Frontal cortex (tissue), 4 donors: ENCODE measurements around the gene RBMS2. TPM values are rescaled to one million over a fixed set of nuclear protein-coding genes. Genes with fewer than 3 reads are reported as not detected.

Experiments
- DNase-seq, 2 donors: peaks; one replicate each; pipeline ENCODE4 v3.0.0; 2012; ENCODE audit warnings: low spot score in 2 of 2
- FAIRE-seq: peaks from 2 replicates; lab custom pipeline; 2012; peaks lifted over from hg19 to GRCh38; lab: Jason Lieb, UNC
- total RNA-seq: library from RNA; depleted of rRNA; stranded (reverse); fragments of >200 nt; gene quantifications from one replicate; pipeline ENCODE4 v1.2.3, GENCODE V29; 2014
- donor health status: control.
- donor health status: control.
- donor health status: control.

Gene RBMS2
- total RNA-seq, 1 donor from 2014 or later = 2.4 TPM

- no peak for FAIRE-seq
- no peak for DNase-seq
These were observed 105.1 kb downstream of the RBMS2 start for GRCh38 chr12:56626701-56627100.

GRCh38 chr12:56628671-56629458, 107.2 kb downstream of the RBMS2 start:
- DNase-seq (peak; percentile 28 to 46), FAIRE-seq (no peak)

- DNase-seq = peak; percentile 49 to 50
These were observed 108.0 kb downstream of the RBMS2 start for GRCh38 chr12:56629459-56630179.

GRCh38 chr12:56630180-56630632, 108.6 kb downstream of the RBMS2 start, which contains the start of gene BAZ2A:
Gene BAZ2A, minus strand, starts transcription at chr12:56630326. Its CDS starts 12,796 bp downstream, at chr12:56617530.
- DNase-seq (peak; percentile 91 to 93), FAIRE-seq (no peak)

More at GRCh38 chr12:56629459-56630179, 108.0 kb downstream of the RBMS2 start:
- no peak for FAIRE-seq

DNA sequence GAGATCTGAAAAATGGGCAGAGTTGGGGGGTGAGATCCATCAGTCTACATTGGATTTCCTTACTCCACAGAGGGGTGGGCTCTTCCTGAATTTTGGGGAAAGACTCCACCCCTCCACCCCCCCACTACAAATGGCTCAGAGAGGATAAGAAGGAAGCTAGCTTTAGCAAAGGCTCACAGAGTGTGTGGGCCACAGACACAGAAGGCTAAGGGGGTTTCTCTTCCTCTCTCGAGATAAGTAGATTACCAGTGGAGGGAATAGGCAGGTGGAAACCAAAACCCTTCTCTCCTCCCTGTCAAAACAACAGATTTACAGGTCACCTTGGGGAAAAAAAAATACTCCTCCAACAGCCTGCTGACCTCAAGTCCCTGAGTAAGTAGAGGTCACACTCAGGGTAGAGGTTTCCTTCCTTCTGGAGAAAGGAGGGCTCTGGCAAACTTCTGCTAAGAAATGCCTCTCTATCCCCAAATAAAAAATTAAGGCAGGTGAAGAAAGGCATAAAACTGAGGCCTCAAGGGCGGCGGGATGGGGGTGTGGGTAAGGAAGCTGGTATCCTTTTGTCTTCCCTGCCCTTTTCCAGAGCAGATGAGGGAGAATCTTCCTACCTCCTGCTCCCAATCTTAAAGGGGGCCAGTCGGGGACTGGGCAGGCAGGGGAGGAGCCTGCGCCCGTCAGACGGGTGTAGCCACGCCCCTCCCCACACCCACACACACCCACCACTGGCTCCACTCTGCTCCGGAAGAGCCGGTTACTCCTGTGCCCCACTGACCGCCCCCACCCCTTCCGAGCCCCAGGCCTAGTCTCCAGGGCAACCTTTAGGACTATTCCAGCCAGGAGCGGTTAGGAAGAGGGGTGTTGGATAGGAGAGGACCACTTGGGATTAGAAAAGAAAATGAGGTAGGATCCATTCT, 110.4 kb downstream of the RBMS2 start:
- no peak for FAIRE-seq
- DNase-seq = peak; percentile 46 to 66

DNA sequence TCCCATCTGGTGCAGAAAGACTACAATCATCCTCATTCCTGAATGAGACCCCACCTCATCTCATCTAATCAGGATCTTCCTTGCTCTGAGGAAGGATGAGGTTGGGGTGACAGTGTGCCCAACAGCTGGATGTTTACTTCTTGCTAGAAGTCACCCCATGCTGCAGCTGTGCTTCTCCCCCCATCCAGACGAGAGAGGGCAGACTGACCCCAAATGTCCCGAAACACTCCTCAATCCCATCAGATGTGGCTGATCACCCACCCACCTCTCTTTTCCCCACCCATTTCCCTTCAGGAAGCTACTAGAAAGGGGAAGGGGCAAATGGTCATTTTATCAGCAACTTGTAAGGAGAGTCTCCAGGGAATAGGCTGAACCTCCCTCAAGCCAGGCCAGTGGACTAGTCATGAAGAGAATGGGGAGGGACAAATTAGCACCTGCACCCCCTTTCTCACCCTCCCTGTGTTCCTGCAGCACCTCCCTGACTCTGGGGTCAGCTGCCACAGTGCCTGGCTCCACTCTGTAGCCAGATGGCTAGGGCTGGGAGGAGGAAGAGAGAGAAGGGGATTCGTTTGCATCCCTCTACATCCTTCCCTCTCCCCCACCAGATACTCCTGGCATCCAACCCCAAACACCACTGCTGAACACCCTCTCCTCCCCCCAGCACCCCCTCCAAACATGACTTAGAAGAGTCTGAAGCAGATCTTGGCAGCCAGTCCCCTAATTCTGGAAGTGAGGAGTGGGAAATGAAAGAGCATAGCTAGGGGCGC, 111.3 kb downstream of the RBMS2 start:
- peak in 1 of 2 donors; percentile 38 for DNase-seq
- no peak for FAIRE-seq

DNA sequence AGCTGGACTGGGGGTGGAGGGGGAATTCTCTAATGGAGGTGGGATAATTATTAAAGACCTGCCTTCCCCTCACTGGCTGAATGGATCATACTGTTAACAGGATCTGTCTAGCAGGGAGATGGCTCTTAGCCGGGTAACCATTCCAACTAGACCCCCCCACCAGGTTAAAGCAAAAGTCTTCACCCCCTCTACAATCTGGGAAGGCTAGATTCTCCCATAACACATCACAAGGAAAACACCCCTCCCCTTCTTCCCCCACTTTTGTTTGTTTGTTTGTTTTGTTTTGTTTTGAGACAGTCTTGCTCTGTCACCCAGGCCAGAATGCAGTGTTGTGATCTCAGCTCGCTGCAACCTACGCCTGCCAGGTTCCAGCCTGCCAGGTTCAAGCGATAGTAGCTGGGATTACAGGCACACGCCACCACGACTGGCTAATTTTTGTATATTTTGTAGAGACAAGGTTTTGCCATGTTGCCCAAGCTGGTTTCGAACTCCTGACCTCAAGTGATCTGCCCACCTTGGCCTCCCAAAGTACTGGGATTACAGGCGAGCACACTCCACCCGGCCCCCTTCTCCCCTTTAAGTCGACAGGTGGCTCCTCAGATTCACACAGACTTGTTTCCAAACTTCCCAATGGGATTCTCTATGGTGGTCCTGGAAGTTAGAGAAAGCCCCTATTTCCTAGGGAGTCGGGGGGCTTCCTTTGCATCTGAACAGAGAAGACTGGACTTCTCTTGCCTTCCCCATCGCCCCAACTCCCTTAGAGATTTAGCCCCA, 112.0 kb downstream of the RBMS2 start:
- FAIRE-seq (no peak), DNase-seq (no peak)

DNA sequence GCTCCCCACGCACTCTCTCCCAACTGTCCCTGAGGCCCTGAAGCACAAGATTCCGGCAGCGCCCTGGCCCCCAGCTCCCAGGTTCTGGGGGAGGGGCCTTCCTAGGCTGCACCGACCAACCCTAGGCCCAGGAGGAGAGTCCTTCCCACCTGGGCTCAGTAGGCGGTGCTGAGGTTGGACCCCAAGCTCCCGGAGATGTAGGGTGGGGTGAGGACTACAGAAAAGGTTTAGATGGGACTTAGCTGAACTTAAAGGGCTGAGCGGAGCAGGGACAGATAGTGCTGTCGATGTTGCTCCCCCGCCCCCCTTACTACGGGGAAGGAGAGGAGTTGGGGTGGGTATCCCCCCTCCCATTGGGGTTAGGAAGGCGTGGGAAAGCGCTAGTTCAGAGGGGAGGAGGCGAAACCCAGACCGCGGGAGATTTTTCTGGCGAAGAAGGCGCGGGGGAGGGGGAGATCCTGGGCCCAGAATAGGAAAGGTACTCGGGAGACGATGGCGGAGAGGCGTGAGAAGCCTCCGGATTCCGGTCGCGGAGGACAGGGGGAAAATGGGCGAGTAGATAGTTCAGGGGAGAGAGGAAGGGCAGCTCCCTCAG, 112.7 kb downstream of the RBMS2 start:
- FAIRE-seq (no peak), DNase-seq (peak in 1 of 2 donors; percentile 35)

- no peak for FAIRE-seq
These were observed 113.5 kb downstream of the RBMS2 start for GRCh38 chr12:56634837-56635791.

GRCh38 chr12:56635806-56636674, 114.4 kb downstream of the RBMS2 start:
- DNase-seq (peak; percentile 77 to 82), FAIRE-seq (no peak)

More at GRCh38 chr12:56634837-56635791, 113.5 kb downstream of the RBMS2 start:
- DNase-seq = peak; percentile 77 to 78

GRCh38 chr12:56636675-56637540, 115.3 kb downstream of the RBMS2 start:
- DNase-seq (peak; percentile 89 to 91), FAIRE-seq (no peak)

- no peak for FAIRE-seq
- DNase-seq = no peak
These were observed 116.0 kb downstream of the RBMS2 start for GRCh38 chr12:56637621-56638020.

DNA sequence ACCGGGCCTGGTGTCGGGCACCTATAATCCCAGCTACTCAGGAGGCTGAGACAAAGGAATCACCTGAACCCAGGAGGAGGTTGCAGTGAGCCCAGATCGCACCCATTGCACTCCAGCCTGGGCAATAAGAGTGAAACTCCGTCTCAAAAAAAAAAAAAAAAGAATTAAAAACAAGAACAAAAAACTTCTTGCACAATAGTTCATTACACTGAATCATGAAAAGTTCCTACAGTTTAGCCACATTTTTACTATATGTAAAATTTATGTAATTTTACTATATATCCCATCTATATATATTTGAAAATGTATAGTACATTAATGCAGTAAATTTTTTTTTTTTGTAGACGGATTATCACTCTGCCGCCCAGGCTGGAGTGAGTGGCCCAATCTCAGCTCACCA, 119.6 kb downstream of the RBMS2 start:
- FAIRE-seq = no peak
- DNase-seq = no peak

GRCh38 chr12:56644654-56645053, 123.0 kb downstream of the RBMS2 start:
- FAIRE-seq = no peak
- no peak for DNase-seq

GRCh38 chr12:56645201-56645716, 123.6 kb downstream of the RBMS2 start:
- FAIRE-seq = no peak
- DNase-seq = no peak
